HEK293T (cell line): Measurements from ENCODE around the gene IKZF3.

Experiments
- CTCF ChIA-PET: fragments of 350-600 bp; formaldehyde crosslinking; extraction: SDS; loops from one replicate; lab custom pipeline; 2021; ENCODE audit warnings: antibody characterized with exemption, inconsistent platforms; lab: Yijun Ruan, JAX
- POLR2A ChIA-PET: fragments of 350-600 bp; formaldehyde crosslinking; extraction: SDS; loops from one replicate; lab custom pipeline; 2020; ENCODE audit warnings: antibody characterized with exemption, inconsistent platforms; lab: Yijun Ruan, JAX
- DNase-seq: peaks from one replicate; pipeline ENCODE4 v3.0.0; 2012; ENCODE audit warnings: mixed read lengths; ENCODE audit errors: extremely low spot score
- ARNT ChIP-seq: fragments of 450-650 bp; IDR thresholded peaks from 2 replicates; pipeline ENCODE4 v1.6.1; 2017; ENCODE audit warnings: mild to moderate bottlenecking
- BHLHE40 ChIP-seq: fragments of 450-650 bp; IDR thresholded peaks from 2 replicates; pipeline ENCODE4 v1.6.1; 2016; ENCODE audit warnings: mild to moderate bottlenecking, moderate library complexity, borderline replicate concordance
- CTBP1 ChIP-seq: fragments of 450-650 bp; IDR thresholded peaks from 2 replicates; pipeline ENCODE4 v1.6.1; 2016; ENCODE audit warnings: borderline replicate concordance
- ELF4 ChIP-seq: fragments of 450-650 bp; IDR thresholded peaks from 2 replicates; pipeline ENCODE4 v1.6.1; 2017; ENCODE audit warnings: antibody characterized with exemption
- FOXA1 ChIP-seq: fragments of 450-650 bp; IDR thresholded peaks from 2 replicates; pipeline ENCODE4 v1.6.1; 2016; ENCODE audit warnings: mild to moderate bottlenecking
- FOXK2 ChIP-seq: fragments of 450-650 bp; IDR thresholded peaks from 2 replicates; pipeline ENCODE4 v1.6.1; 2016; ENCODE audit warnings: mild to moderate bottlenecking
- FOXM1 ChIP-seq: fragments of 450-650 bp; IDR thresholded peaks from 2 replicates; pipeline ENCODE4 v1.6.1; 2017; ENCODE audit warnings: mild to moderate bottlenecking, borderline replicate concordance
- HDGF ChIP-seq: fragments of 450-650 bp; IDR thresholded peaks from 2 replicates; pipeline ENCODE4 v1.6.1; 2017; ENCODE audit warnings: antibody characterized with exemption, borderline replicate concordance
- L3MBTL2 ChIP-seq: fragments of 450-650 bp; conservative IDR thresholded peaks from 2 replicates; pipeline ENCODE4 v1.6.1; 2016; ENCODE audit warnings: mild to moderate bottlenecking
- LEF1 ChIP-seq: fragments of 450-650 bp; IDR thresholded peaks from 2 replicates; pipeline ENCODE4 v1.6.1; 2017; ENCODE audit warnings: mild to moderate bottlenecking, borderline replicate concordance
- NFRKB ChIP-seq: fragments of 450-650 bp; IDR thresholded peaks from 2 replicates; pipeline ENCODE4 v1.6.1; 2016; ENCODE audit warnings: mild to moderate bottlenecking, moderate library complexity
- PKNOX1 ChIP-seq: fragments of 450-650 bp; IDR thresholded peaks from 2 replicates; pipeline ENCODE4 v1.6.1; 2016
- SP1 ChIP-seq: fragments of 450-650 bp; IDR thresholded peaks from 2 replicates; pipeline ENCODE4 v1.6.1; 2017
- SUZ12 ChIP-seq: fragments of 450-650 bp; IDR thresholded peaks from 2 replicates; pipeline ENCODE4 v1.6.1; 2016; ENCODE audit warnings: mild to moderate bottlenecking
- TARDBP ChIP-seq: fragments of 450-650 bp; IDR thresholded peaks from 2 replicates; pipeline ENCODE4 v1.6.1; 2016
- ZNF384 ChIP-seq: fragments of 450-650 bp; IDR thresholded peaks from 2 replicates; pipeline ENCODE4 v1.6.1; 2016

Gene IKZF3

GRCh38 chr17:39744836-39745215 lies 119.3 kb downstream of the IKZF3 start:
- TF ChIP-seq ELF4 (no peak), L3MBTL2 (no peak), ZNF384 (no peak), FOXK2 (no peak), SP1 (no peak), LEF1 (no peak), ARNT (no peak), NFRKB (no peak), FOXA1 (no peak), HDGF (no peak), CTBP1 (no peak), FOXM1 (no peak), BHLHE40 (no peak), PKNOX1 (no peak), TARDBP (no peak), SUZ12 (no peak)
- no peak for DNase-seq
- ChIA-PET POLR2A (interaction anchor here (1.1 to 1.5 kb wide), 3 partner anchors 8 to 57 kb away, joined by 3 to 4 read pairs (median 3); partner anchors contain the start of gene PGAP3), CTCF (no interaction called here)

- DNase-seq, result no peak
- TF ChIP-seq FOXM1 (no peak), CTBP1 (no peak), ELF4 (no peak), FOXK2 (no peak), ZNF384 (no peak), SP1 (no peak), FOXA1 (no peak), BHLHE40 (no peak), LEF1 (no peak), PKNOX1 (no peak), HDGF (no peak), TARDBP (no peak)
- ChIA-PET CTCF (no interaction called here), POLR2A (interaction anchor here (1.1 to 1.5 kb wide), 4 partner anchors 9 to 283 kb away, joined by 3 to 5 read pairs (median 4); partner anchors contain the start of genes CDK12 and PGAP3)
Measured at GRCh38 chr17:39744075-39744835, 119.9 kb downstream of the IKZF3 start.

GRCh38 chr17:39742856-39743436 lies 121.2 kb downstream of the IKZF3 start:
- CTCF ChIA-PET, result interaction anchor here (0.9 kb wide), 1 partner anchor 11 kb away, joined by 3 read pairs; no protein-coding TSS in a partner anchor
- POLR2A ChIA-PET, result interaction anchor here (0.8 to 1.5 kb wide), 2 partner anchors 12 to 55 kb away, joined by 3 read pairs; partner anchors contain the start of gene PGAP3
- no peak for DNase-seq
- TF ChIP-seq SUZ12 (no peak), TARDBP (no peak), BHLHE40 (no peak)

- CTCF ChIA-PET, result interaction anchor here (0.9 kb wide), 1 partner anchor 10 kb away, joined by 3 read pairs; no protein-coding TSS in a partner anchor
- TF ChIP-seq SUZ12, result no peak
- no peak for TF ChIP-seq L3MBTL2
- no peak for TF ChIP-seq NFRKB
- TF ChIP-seq FOXM1, result no peak
- no peak for TF ChIP-seq ARNT
- TF ChIP-seq LEF1, result no peak
- no peak for TF ChIP-seq FOXK2
- TF ChIP-seq SP1, result no peak
- TF ChIP-seq TARDBP, result no peak
- no peak for TF ChIP-seq BHLHE40
- TF ChIP-seq ELF4, result no peak
- no peak for TF ChIP-seq PKNOX1
- no peak for TF ChIP-seq CTBP1
- TF ChIP-seq HDGF, result no peak
- no peak for TF ChIP-seq ZNF384
- no peak for TF ChIP-seq FOXA1
- DNase-seq, result no peak
- POLR2A ChIA-PET, result no interaction called here
Measured at GRCh38 chr17:39742126-39742855, 121.8 kb downstream of the IKZF3 start.
